Stimulated activated naive CD8-positive, alpha-beta T cell treated with anti-CD3 and anti-CD28 coated beads, Interleukin-15, Interleukin-2, amounts not matched to agents 100 U/mL and 50 U/mL, for 24 hours (primary cell): ENCODE measurements around the gene RIPOR1.

Source experiments
- ATAC-seq: fragments of 150-1000 bp; cut with Tn5 transposase; one replicate; pipeline ENCODE4 v1.10.0; 2021
- DNase-seq: peaks from one replicate; pipeline ENCODE4 v3.0.0; 2021

The RIPOR1 gene

DNA sequence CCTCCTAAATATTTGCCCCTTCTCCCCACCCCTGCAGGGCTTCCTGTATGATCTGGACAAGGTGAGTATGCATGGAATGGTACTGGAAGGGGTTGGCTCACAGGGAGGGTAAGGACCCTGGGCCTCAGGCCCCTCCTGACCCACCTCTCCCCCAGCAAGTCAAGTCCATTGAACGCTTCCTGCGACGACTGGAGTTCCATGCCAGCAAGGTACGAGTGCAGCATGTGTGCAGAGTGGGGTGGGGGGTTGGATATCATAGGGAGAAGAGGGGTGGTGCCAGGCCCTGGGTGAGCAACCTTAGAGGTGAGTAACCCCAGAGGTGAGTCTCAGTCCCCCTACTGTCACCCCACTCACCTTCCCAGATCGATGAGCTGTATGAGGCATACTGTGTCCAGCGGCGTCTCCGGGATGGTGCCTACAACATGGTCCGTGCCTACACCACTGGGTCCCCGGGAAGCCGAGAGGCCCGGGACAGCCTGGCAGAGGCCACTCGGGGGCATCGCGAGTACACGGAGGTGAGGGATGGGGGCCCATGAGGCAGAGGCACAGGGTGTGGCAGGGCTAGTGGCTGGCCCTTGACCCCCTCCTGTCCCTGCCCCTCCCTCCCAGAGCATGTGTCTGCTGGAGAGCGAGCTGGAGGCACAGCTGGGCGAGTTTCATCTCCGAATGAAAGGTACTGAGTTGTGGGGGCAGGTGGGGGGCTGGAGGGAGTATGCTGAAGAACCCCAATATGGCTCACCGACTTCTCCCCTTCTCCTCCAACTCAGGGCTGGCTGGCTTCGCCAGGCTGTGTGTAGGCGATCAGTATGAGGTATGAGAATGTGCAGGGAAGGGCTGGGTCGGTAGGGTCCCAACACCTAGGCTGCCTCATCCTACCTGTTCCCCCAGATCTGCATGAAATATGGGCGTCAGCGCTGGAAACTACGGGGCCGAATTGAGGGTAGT, 11.3 kb downstream of the RIPOR1 start:
- no peak for ATAC-seq
- no peak for DNase-seq

DNA sequence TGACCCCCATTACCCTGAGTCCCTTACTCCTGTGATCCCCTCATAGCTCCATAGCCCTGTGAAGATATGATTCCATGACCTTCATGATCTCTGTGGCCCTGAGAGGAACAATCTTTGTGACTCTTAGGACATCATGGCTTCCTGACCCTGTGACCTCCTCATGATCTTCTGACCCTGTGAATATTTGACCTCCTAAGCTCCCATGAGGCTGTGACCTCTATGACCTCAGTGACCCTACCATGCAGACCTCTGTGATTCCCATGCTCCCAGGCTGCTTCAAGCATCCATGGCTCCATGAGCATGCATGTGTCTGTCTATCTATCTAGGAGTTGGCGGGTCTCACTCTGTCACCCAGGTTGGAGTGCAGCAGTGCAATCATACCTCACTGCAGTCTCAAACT, 12.1 kb downstream of the RIPOR1 start:
- no peak for ATAC-seq
- no peak for DNase-seq

DNA sequence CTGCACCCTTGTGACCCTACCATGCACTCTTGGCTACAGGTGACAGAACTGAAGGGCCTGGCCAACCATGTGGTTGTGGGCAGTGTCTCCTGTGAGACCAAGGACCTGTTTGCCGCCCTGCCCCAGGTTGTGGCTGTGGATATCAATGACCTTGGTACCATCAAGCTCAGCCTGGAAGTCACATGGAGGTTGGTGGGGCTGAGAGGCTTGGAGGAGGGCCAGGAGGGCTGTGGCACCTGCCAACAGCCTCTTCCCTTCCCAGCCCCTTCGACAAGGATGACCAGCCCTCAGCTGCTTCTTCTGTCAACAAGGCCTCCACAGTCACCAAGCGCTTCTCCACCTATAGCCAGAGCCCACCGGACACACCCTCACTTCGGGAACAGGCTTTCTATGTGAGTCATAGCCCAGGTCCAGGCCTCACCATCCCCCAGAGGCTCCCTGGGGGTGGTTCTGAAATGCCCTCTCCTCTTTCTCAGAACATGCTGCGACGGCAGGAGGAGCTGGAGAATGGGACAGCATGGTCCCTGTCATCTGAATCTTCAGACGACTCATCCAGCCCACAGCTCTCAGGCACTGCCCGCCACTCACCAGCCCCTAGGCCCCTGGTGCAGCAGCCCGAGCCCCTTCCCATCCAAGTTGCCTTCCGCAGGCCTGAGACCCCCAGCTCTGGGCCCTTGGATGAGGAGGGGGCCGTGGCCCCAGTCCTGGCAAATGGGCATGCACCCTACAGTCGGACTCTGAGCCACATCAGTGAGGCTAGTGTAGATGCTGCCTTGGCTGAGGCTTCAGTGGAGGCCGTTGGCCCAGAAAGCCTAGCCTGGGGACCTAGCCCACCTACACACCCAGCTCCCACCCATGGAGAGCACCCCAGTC, 13.0 kb downstream of the RIPOR1 start:
- ATAC-seq (no peak), DNase-seq (no peak)

DNA sequence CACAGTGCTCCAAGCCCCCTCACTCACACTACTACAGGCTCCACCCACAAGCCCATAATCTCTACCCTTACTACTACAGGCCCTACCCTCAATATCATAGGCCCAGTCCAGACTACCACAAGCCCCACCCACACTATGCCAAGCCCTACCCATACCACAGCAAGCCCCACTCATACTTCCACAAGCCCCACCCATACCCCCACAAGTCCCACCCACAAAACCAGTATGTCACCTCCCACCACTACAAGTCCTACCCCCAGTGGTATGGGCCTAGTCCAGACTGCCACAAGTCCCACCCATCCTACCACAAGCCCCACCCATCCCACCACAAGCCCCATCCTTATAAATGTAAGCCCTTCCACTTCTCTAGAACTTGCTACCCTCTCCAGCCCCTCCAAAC, 13.8 kb downstream of the RIPOR1 start:
- ATAC-seq = peak; percentile 73
- peak; percentile 74 for DNase-seq

DNA sequence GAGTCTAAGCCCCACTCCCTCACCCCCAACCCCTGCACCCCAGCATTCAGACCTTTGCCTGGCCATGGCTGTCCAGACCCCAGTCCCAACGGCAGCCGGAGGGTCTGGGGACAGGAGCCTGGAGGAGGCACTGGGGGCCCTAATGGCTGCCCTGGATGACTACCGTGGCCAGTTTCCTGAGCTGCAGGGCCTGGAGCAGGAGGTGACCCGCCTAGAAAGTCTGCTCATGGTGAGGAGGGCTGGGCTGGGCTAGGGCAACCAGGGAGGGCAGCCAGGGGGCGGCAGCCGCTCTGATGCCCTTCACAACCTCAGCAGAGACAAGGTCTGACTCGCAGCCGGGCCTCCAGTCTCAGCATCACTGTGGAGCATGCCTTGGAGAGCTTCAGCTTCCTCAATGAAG, 14.4 kb downstream of the RIPOR1 start:
- no peak for DNase-seq

GRCh38 chr16:67543582-67543981, 15.0 kb downstream of the RIPOR1 start:
- ATAC-seq = no peak
- DNase-seq = no peak

More for the DNA sequence above, 14.4 kb downstream of the RIPOR1 start:
- ATAC-seq = no peak

GRCh38 chr16:67544329-67544841, 15.8 kb downstream of the RIPOR1 start:
- DNase-seq (no peak), ATAC-seq (no peak)

- DNase-seq = no peak
- no peak for ATAC-seq
These were observed 16.4 kb downstream of the RIPOR1 start for GRCh38 chr16:67544844-67545664.

DNA sequence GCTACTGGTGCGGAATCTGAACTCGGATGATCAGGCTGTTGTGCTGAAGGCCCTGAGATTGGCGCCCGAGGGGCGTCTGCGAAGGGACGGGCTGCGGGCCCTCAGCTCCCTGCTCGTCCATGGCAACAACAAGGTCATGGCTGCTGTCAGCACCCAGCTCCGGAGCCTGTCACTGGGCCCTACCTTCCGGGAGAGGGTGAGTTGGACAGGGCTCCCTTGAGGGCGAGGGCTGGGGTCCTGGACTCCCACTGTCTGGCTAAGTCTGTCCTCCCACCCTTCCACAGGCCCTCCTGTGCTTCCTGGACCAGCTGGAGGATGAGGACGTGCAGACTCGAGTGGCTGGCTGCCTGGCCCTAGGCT, 17.0 kb downstream of the RIPOR1 start:
- no peak for DNase-seq
- ATAC-seq = no peak

GRCh38 chr16:67546091-67546501, 17.5 kb downstream of the RIPOR1 start:
- ATAC-seq (no peak), DNase-seq (no peak)

GRCh38 chr16:67546761-67547422, 18.3 kb downstream of the RIPOR1 start:
- ATAC-seq (no peak), DNase-seq (peak; percentile 81)

DNA sequence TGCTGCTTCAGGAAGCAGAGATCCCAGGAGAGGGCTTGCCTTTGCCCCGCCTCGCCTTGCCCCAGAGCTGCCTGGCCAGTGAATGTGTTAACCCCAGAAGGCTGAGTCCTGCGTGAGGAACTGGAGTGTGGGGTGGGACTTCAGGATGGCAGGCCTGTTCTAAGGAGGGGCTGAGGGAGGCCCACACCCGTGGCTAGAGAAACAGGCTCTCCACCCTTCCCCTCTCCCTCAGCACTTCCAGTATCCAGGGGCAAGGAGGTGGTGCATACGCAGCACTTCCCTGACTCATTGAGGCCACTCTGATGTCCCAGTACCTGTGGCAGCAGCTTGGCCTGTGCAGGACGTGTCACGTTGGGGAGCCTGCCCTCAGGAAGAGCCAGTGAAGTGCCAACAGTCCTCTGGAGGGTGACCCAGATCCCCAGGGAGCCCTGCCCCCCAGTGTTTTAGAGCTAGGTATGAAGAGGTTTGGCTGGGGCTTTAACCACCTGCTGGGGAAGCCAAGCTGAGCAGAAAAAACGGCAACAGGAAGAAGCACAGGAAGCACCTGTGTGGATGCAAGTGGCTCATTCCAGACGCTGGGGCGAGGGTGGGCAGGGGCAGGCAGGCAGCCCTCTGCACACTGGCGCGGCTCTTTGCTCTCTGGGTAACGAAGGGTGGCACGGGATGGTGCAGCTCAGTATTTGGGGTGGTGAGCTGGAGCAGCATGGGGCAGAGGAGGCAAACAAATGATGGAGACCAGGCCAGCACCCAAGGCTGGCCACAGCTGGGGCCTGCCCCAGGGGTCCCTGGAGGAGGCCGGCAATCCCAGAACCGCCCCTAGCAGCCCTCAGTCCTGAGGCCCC, 19.0 kb downstream of the RIPOR1 start:
- ATAC-seq (peak; percentile 9), DNase-seq (no peak)

- ATAC-seq = peak; percentile 45
- DNase-seq = no peak
These were observed 19.9 kb downstream of the RIPOR1 start for GRCh38 chr16:67548265-67549126.

DNA sequence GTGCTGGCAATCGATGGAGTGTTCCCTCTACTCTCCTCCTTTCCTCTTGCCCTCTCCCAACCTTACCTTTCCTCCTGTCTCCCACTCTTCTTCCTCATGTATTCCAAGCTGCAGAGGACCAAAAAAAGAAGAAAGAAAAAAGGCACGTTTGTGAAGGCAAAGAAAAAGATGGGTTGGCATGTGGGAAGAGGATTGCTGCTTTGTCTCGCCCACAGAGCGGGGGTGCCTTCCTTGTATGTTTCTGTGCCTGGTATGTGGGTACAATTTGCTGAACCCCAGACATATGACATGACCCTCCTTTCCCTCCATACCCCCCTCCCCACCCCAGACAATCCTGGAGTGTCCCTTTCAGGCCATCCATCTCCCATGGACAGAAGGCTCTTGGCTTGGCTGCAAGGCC, 20.6 kb downstream of the RIPOR1 start:
- ATAC-seq (no peak), DNase-seq (no peak)

GRCh38 chr16:67549936-67550335, 21.3 kb downstream of the RIPOR1 start:
- DNase-seq (no peak), ATAC-seq (no peak)

DNA sequence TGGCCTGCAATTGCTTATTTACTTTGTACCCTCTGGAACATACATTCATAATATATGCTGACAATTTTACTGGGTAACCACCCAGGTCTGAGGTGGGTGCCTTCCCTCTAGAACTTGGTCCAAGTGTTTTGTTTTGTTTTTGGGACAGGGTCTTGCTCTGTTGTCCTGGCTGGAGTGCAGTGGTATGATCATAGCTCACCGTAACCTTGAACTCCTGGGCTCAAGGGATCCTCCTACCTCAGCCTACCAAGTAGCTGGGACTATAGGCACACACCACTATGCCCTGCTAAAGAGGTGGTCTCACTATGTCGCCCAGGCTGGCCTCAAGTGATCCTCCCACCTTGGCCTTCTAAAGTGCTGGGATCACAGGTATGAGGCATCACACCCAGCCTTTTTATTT, 22.5 kb downstream of the RIPOR1 start:
- ATAC-seq = no peak
- no peak for DNase-seq

GRCh38 chr16:67551972-67552371, 23.3 kb downstream of the RIPOR1 start:
- ATAC-seq = no peak

DNA sequence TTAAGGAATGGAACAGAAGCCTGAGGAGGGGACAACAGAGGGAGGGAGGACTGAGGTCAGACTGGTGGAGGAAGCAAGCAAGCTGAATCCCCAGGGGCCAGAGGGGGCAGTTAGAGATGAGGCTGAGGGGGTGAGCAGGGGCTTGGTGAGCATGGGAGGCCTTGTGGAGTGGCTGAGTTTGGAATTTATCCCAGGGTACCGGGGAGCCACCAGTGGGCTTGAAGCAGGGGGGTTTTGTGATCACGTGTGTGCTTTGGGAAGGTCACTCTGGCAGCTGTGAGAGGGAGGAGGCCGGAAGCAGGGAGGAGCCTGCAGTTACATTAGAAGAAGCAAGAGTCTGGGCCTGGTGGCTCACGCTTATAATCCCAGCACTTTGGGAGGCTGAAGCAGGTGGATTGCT, 23.8 kb downstream of the RIPOR1 start:
- DNase-seq = no peak
- ATAC-seq = no peak

More at GRCh38 chr16:67551972-67552371, 23.3 kb downstream of the RIPOR1 start:
- no peak for DNase-seq

- peak; percentile 83 for ATAC-seq
- DNase-seq = no peak
These were observed 27.2 kb downstream of the RIPOR1 start for GRCh38 chr16:67555795-67556212.
